ENCODE results near the gene PITPNC1.
"Not testable (repeated sequence)": the region's sequence is repeated elsewhere in the genome, so short reads cannot be mapped to it uniquely, and the experiment has no call there.

Gene PITPNC1

DNA sequence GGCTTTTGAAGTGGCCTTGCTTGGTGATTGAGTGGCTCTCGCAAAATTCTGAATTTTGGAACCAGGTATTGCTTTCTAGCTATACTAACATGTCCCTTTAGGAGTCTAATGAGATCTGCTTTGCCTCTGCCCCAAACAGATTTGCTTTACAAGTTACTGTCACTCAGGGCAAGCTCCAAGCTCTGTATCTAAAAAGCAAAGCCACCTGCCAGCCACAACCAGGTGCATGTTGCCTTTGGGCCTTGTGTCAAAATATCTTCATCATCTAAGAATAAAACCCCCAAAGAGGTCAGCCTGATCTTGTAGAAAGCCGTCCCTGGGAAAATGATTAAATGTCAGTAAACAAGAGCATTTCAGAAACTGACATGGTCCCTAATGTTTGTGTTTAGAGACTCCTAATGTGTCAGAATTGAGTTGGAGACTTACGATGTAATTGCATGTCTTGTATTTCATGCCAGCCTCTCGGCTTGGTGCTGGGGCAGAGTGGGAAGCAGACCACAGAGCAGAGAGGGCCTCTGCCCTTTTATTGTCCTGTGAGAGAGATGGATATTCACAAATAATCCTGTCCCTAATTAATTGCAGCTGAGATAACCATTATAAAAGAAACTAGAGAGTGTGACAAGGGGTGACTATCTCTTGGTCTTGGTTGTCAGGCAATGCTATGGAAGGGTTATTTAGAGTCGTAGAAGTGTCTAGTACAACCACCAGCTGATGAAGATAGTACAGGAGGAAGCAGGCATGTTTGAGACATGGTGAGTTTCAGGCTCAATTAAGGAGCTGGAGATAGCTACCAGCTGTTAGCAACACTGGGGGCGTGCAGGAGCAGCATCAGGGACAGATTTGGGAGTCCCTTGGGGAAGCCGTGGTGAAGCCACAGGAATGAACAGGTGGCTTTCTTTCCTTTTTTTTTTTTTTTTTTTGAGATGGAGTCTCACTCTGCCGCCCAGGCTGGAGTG, 90.7 kb downstream of the PITPNC1 start:
- no peak for DNase-seq

DNA sequence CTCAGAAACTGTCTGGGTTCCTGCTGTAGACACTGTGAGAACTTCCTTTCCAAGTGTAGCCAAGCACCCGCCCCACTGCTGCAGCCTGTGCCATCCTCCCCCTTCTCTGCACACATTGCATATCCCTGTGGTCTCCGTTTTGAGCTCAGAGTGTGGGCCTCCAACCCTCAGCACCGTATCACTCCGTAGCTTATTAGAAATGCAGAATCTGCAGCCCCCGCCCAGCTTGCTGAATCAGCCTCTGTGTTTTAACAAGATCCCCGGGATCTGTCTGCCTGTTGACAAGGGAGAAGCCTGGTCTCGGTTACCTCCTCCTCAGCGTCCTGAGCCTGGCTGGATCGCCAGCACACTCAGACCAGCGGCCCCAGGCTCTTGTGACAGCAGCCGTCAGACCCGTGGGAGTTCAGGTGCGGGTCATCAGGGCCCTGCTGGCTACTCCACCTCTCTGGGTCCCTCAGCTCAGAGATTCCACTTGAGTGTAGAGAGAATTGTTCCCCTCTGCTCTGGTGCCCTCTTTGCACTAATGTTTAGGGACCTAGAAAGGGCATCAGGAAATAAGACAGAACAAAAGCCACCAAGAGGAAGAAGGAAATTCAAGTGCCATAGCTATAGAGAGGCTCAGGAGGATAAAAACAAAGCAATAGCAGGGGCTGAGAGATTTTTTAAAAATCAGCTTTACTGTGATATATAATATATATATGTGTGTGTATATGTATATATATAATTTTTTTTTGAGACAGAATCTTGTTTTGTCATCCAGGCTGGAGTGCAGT, 92.3 kb downstream of the PITPNC1 start:
- no peak for DNase-seq

DNA sequence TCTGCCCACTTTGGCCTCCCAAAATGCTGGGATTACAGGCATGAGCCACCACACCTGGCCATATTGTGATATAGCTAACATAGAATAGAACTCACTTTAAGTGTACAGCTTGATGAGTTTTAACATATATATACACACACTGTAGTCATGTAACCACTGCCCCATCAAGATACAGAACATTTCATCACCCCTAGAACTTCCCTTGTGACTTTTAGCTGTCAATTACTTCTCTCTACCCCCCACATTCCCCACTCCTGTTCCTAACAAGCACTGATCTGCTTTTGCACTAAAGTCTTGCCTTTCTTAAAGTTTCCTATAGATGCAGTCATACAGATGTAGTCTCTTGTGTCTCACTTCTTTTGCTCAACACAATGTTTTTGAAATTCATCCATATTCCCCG, 93.1 kb downstream of the PITPNC1 start:
- no peak for DNase-seq

DNA sequence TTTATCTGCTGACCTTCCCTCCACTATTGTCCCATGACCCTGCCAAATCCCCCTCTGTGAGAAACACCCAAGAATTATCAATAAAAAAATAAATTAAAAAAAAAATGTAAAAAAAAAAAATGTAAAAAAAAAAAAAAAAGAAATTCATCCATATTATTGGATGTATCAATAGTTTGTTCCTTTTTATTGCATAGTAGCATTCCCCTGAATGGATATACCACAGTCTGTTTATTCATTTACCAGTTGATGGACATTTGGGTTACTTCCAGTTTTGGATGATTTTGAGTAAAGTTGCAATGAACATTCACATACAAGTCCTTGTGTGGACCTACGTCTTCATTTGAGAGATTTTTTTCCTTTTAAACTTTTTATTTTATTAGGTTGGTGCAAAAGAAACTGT, 94.0 kb downstream of the PITPNC1 start:
- no peak for DNase-seq

DNA sequence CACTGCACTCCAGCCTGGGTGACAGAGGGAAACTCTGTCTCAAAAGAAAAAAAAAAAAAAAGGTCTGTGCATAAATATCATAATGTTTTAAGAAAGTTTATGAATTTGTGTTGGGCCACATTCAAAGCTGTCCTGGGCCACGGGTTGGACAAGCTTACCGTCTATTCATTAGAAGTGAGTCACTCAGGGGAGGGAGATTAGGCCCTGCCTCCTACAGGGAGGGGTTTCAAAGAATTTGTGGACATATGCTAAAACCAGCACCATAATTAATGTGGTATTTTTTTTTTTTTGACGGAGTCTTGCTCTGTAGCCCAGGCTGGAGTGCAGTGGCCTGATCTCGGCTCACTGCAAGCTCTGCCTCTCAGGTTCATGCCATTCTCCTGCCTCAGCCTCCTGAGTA, 95.5 kb downstream of the PITPNC1 start:
- not testable (repeated sequence) for DNase-seq

DNA sequence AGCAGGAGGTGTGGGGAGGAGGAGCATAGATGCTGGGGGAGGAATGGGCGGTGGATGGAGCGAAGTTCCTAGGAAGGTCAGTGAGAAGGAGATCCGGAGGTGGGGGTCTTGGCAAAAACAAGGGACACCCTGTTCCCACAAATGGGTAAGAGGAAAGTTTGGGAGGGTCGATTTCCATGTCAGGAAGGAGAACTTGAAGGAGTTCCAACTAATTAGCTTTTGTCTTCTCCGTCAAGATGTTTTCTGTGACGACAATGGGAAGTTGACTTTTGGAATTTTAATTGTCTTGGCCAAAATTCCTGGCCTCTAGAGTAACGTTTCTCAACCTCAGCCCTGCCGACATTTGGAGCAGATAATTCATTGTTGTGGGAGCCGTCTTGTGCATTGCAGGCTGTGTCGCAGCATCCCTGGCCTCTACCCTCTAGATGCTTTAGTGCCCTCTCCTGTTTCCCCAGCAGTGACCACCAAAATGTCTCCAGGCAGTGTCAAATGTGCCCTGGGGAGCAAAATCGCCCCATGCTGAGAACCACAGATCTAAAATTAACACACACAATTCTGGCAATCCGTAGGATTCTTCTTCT, 97.1 kb downstream of the PITPNC1 start:
- DNase-seq, result no peak

DNA sequence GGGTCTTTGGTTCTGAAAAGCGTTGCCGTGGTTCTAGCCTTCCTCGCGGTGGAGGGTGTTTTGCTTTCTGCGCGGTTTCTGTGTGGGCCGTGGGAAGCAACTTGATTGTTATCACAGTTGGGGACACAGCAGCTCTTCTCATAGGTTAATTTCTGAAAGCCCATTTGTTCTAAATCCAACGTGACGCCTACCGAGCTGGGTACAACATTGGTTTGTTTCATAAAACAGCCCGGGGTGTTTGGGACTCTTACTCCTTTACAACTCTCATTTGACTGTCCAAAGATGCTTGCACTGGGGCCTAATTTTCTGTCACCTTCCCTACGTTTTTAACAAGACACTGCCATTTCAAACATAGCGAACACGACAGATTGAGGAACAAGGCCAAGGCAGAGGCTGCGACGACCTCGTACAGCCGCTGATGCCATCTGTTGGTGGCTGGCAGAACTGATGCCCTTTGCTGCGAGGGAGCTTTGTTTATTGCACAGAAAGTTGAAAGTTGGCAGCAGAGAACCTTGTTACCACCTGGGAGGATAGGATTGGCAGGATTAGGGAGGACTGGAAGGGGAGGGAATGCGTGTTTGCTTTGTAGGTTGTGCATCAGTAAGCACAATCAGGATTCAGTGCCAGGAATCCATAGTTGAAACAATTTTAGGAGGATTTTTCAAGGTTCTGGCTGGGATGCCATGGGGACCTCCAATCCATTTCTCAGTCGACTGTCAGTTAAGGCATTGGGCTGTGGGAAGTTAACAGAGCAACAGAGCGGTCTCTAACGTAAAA, 98.3 kb downstream of the PITPNC1 start:
- peak; percentile 87 for DNase-seq

DNA sequence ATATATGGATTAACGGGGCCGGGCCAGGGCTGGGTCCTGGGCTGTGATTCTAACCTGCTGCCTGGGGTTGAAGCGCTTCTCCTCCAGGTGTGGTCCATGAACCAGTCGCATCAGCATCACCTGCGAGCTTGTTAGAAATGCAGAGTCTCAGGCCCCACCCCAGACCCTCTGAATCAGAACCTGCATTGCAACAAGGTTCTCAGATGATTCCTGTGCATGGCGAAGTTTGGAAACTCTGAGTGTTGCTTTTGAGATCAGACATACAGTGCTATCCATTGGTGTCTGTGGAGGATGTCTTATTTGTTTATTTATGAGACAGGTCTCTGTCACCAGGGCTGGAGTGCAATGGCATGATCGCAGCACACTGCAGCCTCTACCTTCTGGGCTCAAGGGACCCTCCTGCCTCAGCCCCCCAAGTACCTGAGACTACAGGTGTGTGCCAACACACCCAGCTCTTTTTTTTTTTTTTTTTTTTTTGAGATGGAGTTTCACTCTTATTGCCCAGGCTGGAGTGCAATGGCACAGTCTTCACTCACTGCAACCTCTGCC, 99.8 kb downstream of the PITPNC1 start:
- DNase-seq, result no peak

DNA sequence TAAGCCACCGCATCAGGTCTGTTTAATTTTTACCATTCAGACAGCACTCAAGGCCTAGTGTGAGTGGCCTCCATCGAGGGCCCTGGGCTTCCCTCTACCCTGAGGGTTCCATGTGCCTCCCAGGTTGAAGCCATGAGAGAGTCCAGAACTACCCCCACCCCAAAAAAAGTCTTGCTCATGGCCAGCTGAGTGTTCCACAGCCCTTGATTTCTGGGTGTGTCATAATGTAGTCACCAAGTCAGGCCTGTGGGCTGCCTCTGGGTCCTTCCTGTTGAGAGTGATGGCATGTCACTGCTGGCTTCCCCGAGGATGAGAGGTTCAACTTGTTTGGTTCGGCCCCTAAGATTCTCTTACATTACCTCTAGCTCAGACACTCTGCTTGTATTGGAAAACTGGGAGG, 100.6 kb downstream of the PITPNC1 start:
- no peak for DNase-seq

DNA sequence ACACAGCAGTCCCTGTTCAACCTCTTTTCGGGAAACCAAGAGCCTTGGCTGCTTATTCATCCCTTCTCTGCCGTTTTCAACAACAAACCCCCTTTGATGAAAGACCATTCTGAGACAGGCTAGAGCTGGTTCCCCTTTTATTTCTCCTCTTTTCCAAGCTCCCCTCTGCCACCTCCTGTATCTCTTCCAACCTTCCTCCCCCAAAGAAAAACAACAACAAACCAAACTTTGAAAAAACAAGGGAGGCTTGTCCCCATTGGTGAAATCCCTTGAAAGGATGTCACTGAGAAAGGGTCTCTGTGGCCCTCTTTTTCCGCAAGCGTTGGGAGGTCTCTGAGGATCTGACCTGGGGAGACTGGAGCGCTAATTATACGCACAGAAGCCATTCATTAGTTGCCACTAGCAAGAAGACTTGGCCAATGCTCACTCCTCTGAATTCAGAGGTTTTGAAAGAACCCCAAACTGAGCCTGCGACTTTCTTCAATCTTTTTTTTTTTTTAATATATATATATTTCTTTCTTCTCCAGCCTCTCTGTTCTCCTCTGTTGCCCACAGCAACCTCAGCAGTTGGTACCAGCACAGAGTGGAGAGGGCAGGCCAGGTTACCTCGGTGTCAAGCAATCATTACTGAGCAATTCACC, 101.4 kb downstream of the PITPNC1 start:
- peak; percentile 85 for DNase-seq

DNA sequence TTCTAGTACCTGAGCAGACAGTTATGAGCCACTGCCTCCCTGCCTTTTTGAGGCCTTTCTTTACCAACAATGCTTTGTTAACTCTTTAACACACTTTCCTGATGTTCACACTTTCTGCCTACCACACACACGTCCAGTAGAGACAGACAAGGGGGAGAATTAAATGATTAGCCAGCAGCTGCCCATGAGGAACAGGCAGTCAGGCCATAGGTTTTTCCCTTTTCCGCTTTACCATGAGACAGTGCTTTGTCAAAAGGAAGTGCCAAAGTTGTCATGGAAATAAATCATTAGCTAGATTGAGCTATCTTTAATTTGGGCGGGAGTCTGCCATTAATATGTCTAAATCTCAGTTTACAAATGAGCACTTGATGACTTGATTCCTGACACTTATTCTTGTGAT, 102.1 kb downstream of the PITPNC1 start:
- DNase-seq, result no peak

DNA sequence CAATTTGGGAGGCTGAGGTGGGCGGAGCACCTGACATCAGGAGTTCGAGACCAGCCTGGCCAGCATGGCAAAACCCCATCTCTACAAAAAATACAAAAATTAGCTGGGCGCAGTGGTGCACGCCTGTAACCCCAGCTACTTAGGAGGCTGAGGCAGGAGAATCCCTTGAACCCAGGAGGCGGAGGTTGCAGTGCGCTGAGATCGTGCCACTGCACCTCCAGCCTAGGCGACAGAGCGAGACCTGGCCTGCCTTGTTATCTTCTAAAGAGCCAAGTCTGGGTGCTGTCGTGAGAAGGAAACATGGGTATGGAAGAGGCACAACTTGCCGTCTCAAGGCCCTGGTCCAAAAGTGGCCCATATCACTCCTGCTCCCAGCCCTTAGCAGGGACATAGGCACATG, 103.9 kb downstream of the PITPNC1 start:
- DNase-seq, result not testable (repeated sequence)

DNA sequence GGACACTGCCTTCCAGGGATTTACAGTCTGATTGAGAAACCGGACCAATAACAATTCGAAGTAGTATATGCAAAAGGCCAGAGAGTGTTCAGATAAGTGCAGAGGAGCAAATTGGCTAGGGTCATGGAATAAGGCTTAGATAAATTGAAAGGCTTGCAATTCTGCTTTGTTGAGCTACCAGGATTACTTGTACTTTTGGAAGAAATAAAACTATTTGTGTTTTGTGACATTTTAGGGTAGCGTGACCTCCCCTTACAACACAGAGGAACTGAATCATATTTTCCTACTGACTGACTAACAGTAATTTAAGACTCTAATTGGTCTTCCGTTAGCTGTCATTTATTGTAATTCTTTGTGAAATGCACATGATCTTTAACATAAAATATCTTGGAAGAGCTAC, 104.7 kb downstream of the PITPNC1 start:
- DNase-seq, result no peak

DNA sequence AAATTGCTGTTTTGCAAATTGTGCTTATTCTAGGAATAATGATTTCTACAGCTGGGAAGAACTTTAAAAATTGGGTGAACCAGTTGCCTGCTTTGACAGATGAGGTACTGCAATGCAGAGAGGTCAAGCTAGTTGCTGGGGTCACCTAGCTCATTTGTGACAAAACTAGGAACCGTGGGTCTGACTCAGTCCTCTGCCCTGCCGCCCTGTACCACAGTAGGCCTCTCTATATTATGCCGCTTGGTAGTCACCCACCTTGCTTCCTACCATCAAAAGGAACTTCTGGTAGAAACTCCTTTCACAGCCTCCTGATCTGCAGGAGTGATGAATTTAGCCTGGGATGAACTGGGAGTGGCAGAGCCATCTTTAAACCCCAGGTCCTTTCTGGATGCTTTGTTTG, 105.7 kb downstream of the PITPNC1 start:
- DNase-seq, result no peak

DNA sequence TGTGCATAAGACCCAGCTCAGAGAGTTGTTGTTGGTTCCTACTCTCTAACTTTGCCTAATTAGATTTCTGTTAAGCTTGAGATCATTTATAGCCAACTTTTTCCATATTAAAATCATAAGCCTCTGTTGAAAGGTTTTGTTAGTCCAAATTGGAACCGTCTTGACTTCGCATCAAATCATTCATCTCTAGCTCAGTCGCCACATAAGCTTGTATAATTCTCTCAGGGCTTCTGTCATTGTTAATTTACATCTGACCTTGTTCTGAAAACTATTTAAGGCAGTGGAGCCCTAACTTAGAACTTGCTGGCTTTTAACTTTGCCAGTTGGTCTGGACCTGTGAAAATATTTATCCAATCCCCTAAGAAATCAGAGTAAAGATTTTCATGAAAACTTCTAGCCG, 107.2 kb downstream of the PITPNC1 start:
- no peak for DNase-seq

DNA sequence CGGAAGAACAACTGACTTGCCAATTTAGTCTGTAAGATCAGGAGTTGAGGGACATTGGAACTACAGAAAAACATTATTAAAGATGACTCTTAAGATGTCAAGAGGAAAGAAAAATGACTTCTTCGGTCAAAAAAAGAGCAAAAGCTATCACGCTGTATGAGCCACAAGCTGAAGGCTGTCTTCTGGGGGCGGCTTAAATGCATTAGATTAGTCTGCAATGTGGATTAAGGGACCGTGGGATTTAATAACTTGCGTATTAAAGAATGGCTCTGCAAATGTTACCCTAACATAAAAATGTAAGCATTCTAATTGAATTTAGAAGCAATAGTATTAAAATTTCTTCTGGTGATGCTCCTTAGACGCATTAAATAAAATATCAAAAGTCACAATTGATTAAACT, 108.6 kb downstream of the PITPNC1 start:
- DNase-seq, result no peak

DNA sequence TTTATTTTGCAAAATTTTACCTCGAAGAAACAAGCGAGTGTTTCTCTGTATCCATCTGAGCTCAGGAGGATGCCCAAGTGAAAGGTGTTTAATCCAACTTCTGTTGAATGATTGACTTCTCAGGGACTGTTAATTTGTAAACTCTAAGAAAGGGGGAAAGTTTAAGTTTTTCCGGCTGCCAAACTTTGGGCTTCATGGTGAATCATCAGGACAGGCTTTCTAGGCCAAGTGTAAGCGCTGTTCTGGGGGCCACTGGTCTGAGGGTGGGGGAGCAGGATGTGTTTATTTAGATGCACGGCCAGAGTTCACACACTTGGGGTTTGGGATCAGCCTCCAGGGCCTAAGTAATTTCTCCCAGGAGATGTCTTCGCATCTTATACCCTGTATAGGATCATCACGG, 110.4 kb downstream of the PITPNC1 start:
- DNase-seq, result no peak

DNA sequence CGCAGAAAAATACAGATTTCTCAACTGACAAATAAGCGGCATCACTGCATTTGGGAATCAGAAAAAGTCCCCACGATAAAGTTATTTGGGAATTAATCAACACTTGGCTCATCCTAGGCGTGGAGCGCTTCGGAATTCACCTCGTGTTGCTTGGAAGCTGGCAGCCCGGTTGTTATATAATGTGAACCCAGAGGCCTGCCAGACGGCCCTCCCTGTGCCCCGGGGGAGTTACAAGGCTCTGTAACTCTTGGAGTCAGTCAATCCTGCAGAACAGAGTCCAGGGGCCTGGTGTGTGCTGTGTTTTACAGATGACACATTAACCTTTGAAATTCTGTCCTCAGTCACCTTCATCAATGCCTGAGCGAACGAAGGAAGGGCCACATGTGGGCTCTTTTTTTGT, 111.1 kb downstream of the PITPNC1 start:
- DNase-seq, result peak; percentile 67

DNA sequence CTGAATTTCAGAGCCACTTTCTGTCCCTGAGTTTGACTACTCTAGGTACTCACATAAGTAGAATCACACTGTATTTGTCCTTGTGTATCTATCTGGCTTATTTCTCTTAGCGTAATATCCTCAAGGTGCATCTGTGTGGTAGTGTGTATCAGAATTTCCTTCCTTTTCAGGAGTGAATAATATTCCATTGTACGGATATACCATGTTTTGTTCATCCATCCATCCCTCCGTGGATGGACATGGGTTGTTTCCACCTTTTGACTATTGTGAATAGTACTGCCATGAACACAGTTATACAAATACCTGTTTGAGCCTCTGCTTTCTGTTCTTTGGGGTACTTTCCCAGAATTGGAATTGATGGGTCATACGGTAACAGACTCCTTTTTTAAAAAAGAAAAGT, 111.7 kb downstream of the PITPNC1 start:
- no peak for DNase-seq

DNA sequence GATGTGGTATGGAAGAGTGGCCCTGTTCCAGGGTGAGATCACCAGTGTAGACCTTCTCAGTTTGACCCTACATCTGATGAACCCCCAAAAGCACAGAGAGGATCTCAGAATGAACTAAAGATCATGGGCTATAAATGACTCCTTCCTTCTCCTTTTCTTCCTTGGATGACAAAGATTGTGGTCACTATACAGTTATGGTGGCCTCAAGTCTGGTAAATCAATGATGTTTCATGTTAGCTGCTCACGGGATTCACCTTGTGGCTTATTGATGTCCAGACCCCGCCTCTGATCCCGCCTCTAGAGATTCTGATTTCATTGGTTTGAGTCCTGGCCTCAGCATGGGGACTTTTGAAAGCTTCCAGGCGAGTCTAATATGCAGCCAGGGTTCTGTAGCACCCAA, 112.2 kb downstream of the PITPNC1 start:
- DNase-seq, result no peak

DNA sequence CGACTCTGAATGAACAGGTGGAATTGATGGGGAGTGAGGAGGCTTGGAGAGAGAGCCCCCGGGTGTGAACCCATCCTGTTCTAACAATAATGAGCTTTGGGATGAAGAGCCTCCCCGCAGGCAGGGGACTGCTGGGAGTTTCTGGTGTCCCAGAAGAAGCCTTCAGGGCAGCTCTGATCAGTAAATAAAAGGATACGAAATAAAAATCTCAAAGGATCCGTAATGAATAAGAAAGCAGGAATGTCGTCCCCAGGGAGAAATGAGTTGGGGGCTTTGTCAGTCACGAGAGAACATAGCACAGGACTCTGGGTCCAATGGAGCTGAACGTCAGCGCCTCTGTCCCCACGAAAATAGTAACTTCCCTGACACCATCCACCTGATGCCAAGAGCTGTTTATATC, 113.4 kb downstream of the PITPNC1 start:
- DNase-seq, result no peak
